Astrocyte (in vitro differentiated cells and primary cell): Measurements from ENCODE around the gene RPLP2. TPM values are rescaled to one million over a fixed set of nuclear protein-coding genes. Genes with fewer than 3 reads are reported as not detected.

Source experiments
- DNase-seq: peaks from one replicate; pipeline ENCODE4 v3.0.0-alpha.2; 2010; ENCODE audit warnings: low read depth
- FAIRE-seq: peaks from 2 replicates; lab custom pipeline; 2011; peaks lifted over from hg19 to GRCh38; lab: Jason Lieb, UNC
- H2AFZ ChIP-seq: 2 replicates; pipeline ENCODE4 v1.6.0; 2012; ENCODE audit warnings: low read depth, low read length, inconsistent platforms
- H3K27ac ChIP-seq: 2 replicates; pipeline ENCODE4 v1.5.1; 2011; ENCODE audit warnings: low read depth, low read length, inconsistent platforms
- H3K27me3 ChIP-seq: 2 replicates; pipeline ENCODE4 v1.6.0; 2011; ENCODE audit warnings: low read length, inconsistent platforms; ENCODE audit not compliant: insufficient read depth
- H3K36me3 ChIP-seq: 2 replicates; pipeline ENCODE4 v1.5.1; 2011; ENCODE audit warnings: low read length, inconsistent platforms; ENCODE audit not compliant: insufficient read depth
- H3K4me1 ChIP-seq: 2 replicates; pipeline ENCODE4 v1.5.1; 2011; ENCODE audit warnings: low read length, inconsistent platforms; ENCODE audit not compliant: insufficient read depth
- H3K4me2 ChIP-seq: 2 replicates; pipeline ENCODE4 v1.6.0; 2012; ENCODE audit warnings: low read length, inconsistent platforms
- H3K4me3 ChIP-seq: 2 replicates; pipeline ENCODE4 v1.5.1; 2011; ENCODE audit warnings: low read depth, mild to moderate bottlenecking, low read length, inconsistent platforms; ENCODE audit not compliant: insufficient read depth
- H3K79me2 ChIP-seq: 2 replicates; pipeline ENCODE4 v1.6.0; 2012; ENCODE audit warnings: mild to moderate bottlenecking, low read length, inconsistent platforms; ENCODE audit not compliant: insufficient read depth
- H3K9ac ChIP-seq: 2 replicates; pipeline ENCODE4 v1.6.0; 2012; ENCODE audit warnings: mild to moderate bottlenecking, low read length, inconsistent platforms
- H3K9me3 ChIP-seq: 2 replicates; pipeline ENCODE4 v1.5.1; 2012; ENCODE audit warnings: low read depth, mild to moderate bottlenecking, low read length, inconsistent platforms; ENCODE audit not compliant: insufficient read depth
- H4K20me1 ChIP-seq: 2 replicates; pipeline ENCODE4 v1.6.0; 2012; ENCODE audit warnings: low read length, inconsistent platforms; ENCODE audit not compliant: insufficient read depth
- H3K27ac Mint-ChIP-seq: one replicate; pipeline ENCODE4 v1.8.0; 2021; ENCODE audit warnings: mild to moderate bottlenecking, mixed read lengths; ENCODE audit not compliant: unreplicated experiment
- H3K27me3 Mint-ChIP-seq: one replicate; pipeline ENCODE4 v1.8.0; 2021; ENCODE audit warnings: low read depth, mixed read lengths; ENCODE audit not compliant: unreplicated experiment
- H3K36me3 Mint-ChIP-seq: one replicate; pipeline ENCODE4 v1.8.0; 2021; ENCODE audit warnings: low read depth, mixed read lengths; ENCODE audit not compliant: unreplicated experiment
- H3K4me1 Mint-ChIP-seq: one replicate; pipeline ENCODE4 v1.8.0; 2021; ENCODE audit warnings: low read depth, mixed read lengths; ENCODE audit not compliant: unreplicated experiment
- H3K4me3 Mint-ChIP-seq: one replicate; pipeline ENCODE4 v1.8.0; 2021; ENCODE audit warnings: mild to moderate bottlenecking, moderate library complexity, mixed read lengths; ENCODE audit not compliant: unreplicated experiment
- H3K9me3 Mint-ChIP-seq: one replicate; pipeline ENCODE4 v1.8.0; 2021; ENCODE audit warnings: mild to moderate bottlenecking, mixed read lengths; ENCODE audit not compliant: unreplicated experiment
- EZH2 ChIP-seq: IDR thresholded peaks from 2 replicates; pipeline ENCODE4 v1.6.1; 2012; ENCODE audit warnings: mild to moderate bottlenecking, low read length, inconsistent platforms; ENCODE audit not compliant: insufficient read depth
- total RNA-seq: library from RNA; stranded (reverse); gene quantifications from 2 replicates; pipeline ENCODE4 v1.2.1, GENCODE V29; 2021
- TF ChIP-seq, protein P1 (sequence below): IDR thresholded peaks from 2 replicates; pipeline ENCODE4 v1.5.1; 2011; ENCODE audit warnings: low read depth, mild to moderate bottlenecking, inconsistent platforms, low read length, moderate library complexity; ENCODE audit not compliant: insufficient read depth

The RPLP2 gene
- total RNA-seq, 1 donor from 2014 or later, result 1,666 TPM

DNA sequence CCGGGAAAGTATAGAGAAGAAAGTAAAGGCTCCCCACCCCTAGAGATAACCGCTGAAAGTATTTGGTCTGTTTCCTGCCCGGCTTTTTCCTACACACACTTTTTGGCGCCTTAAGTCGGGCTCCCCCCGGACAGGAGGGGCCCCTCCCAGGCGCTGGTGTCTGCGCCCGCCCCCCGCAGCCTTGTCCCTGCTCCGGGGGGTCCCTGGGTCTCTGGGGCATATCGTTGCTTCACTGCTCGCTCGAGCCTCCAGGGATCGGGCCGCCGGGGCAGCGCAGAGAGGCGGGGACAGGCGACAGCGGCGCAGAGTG, 17.0 kb downstream of the RPLP2 start:
- TF ChIP-seq EZH2, result peak; percentile 84
- TF ChIP-seq, protein P1, sequence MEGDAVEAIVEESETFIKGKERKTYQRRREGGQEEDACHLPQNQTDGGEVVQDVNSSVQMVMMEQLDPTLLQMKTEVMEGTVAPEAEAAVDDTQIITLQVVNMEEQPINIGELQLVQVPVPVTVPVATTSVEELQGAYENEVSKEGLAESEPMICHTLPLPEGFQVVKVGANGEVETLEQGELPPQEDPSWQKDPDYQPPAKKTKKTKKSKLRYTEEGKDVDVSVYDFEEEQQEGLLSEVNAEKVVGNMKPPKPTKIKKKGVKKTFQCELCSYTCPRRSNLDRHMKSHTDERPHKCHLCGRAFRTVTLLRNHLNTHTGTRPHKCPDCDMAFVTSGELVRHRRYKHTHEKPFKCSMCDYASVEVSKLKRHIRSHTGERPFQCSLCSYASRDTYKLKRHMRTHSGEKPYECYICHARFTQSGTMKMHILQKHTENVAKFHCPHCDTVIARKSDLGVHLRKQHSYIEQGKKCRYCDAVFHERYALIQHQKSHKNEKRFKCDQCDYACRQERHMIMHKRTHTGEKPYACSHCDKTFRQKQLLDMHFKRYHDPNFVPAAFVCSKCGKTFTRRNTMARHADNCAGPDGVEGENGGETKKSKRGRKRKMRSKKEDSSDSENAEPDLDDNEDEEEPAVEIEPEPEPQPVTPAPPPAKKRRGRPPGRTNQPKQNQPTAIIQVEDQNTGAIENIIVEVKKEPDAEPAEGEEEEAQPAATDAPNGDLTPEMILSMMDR, result no peak
- Histone ChIP-seq H3K4me2 (peak overlapping the region; percentile 64), H3K79me2 (peaks cover 8% of the 10 kb centered on the region), H3K27ac (no peak overlapping the region), H4K20me1 (peaks cover 40% of the 10 kb centered on the region), H3K9me3 (no peaks in the 10 kb centered on the region), H2AFZ (no peak overlapping the region), H3K4me3 (no peak overlapping the region), H3K9ac (no peak overlapping the region), H3K4me1 (peaks cover 35% of the 10 kb centered on the region), H3K27me3 (no peaks in the 10 kb centered on the region), H3K36me3 (no peaks in the 10 kb centered on the region)
- Mint-ChIP-seq H3K9me3 (no peaks in the 10 kb centered on the region), H3K36me3 (peaks cover 2% of the 10 kb centered on the region), H3K27ac (no peak overlapping the region), H3K4me1 (peaks cover 5% of the 10 kb centered on the region), H3K4me3 (peak overlapping the region; percentile 75), H3K27me3 (peaks cover 11% of the 10 kb centered on the region)
- FAIRE-seq (no peak), DNase-seq (no peak)

DNA sequence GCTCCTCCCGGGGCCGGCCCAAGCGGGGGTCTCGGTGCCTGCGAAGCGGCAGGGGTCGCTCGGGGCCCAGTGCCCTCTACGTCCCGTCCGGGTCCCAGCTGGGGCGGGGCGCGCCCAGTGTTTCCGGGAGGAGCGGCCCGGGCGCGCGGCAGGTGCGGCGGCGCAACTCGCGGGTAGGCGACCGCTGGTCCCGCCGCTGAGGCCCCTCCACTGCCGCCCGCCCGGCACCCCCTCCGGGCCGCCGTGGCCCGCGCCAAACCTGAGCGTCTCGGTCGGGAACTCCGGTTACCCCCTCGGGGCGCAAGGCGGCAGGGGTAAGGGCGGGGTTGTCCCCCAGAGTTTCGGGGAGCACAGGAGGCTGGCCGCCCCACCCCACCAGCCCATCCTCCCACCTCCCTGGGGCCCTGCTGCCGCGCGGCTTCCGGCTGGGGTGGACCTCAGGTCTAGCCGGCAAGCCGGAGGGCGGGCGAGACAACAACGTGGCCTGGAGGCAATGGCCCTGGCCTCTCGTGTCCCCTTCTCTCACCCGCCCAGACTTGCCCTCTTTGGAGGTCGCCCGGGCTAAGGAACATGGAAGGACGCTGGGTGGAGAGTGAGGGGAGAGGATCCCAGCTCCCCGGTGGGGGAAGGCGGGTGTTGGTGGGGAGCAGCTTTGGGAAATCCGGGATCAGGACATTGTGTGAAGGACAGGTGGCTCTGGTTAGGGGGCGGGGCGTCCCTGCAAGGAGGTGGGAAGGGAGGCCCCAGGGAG, 17.6 kb downstream of the RPLP2 start:
- Histone ChIP-seq H3K79me2 (peaks cover 4% of the 10 kb centered on the region), H3K9me3 (no peaks in the 10 kb centered on the region), H3K4me3 (no peak overlapping the region), H3K4me1 (peaks cover 39% of the 10 kb centered on the region), H3K36me3 (no peaks in the 10 kb centered on the region), H3K9ac (no peak overlapping the region), H4K20me1 (peaks cover 39% of the 10 kb centered on the region), H3K4me2 (peak overlapping the region; percentile 64), H3K27me3 (no peaks in the 10 kb centered on the region), H2AFZ (no peak overlapping the region), H3K27ac (no peak overlapping the region)
- peak; percentile 84 for TF ChIP-seq EZH2
- TF ChIP-seq, protein P1, result no peak
- H3K4me1 Mint-ChIP-seq, result peaks cover 6% of the 10 kb centered on the region
- no peak overlapping the region for H3K27ac Mint-ChIP-seq
- no peak for FAIRE-seq
- peak overlapping the region; percentile 54 for H3K4me3 Mint-ChIP-seq
- H3K36me3 Mint-ChIP-seq, result peaks cover 2% of the 10 kb centered on the region
- no peak for DNase-seq
- no peaks in the 10 kb centered on the region for H3K9me3 Mint-ChIP-seq
- H3K27me3 Mint-ChIP-seq, result peaks cover 11% of the 10 kb centered on the region

DNA sequence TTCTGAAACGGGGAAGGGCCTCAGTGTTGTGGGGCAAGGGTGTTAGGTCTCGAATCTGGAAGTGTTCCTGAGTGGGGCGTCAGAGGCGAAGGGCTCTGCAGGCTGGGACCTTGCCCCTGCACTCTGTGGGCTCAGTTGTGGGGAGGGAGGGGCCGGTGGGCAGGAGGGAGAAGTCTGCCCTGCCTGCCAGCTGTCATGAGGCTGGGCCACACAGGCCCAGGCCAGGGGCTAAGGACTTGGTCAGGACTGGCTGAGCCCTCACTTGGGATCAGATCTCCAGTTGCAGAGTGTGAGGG, 18.1 kb downstream of the RPLP2 start, which contains the start of gene CRACR2B:
TSS of gene CRACR2B (plus strand) at position 23 of the 296 bp plus-strand sequence. CDS start 689 bp downstream, outside the sequence.
- FAIRE-seq (no peak), DNase-seq (no peak)
- peaks cover 11% of the 10 kb centered on the region for H3K27me3 Mint-ChIP-seq
- Histone ChIP-seq H3K9ac (no peak within 1 kb of the TSS), H3K27me3 (no peaks in the 10 kb centered on the region), H3K4me3 (no peak within 1 kb of the TSS), H3K4me1 (peaks cover 42% of the 10 kb centered on the region), H3K27ac (no peak within 1 kb of the TSS), H2AFZ (no peak within 1 kb of the TSS), H4K20me1 (peaks cover 34% of the 10 kb centered on the region), H3K79me2 (peaks cover 5% of the 10 kb centered on the region), H3K36me3 (no peaks in the 10 kb centered on the region), H3K4me2 (peak within 1 kb of the TSS; percentile 96), H3K9me3 (no peaks in the 10 kb centered on the region)
- TF ChIP-seq, protein P1, result no peak
- no peak for TF ChIP-seq EZH2
- H3K27ac Mint-ChIP-seq, result no peak within 1 kb of the TSS
- H3K9me3 Mint-ChIP-seq, result no peaks in the 10 kb centered on the region
- H3K36me3 Mint-ChIP-seq, result peaks cover 2% of the 10 kb centered on the region
- H3K4me1 Mint-ChIP-seq, result peaks cover 6% of the 10 kb centered on the region
- H3K4me3 Mint-ChIP-seq, result peak within 1 kb of the TSS; percentile 54
